H9 (cell line): ENCODE measurements around the gene LIN54. TPM values are rescaled to one million over a fixed set of nuclear protein-coding genes. Genes with fewer than 3 reads are reported as not detected.

Experiments
- DNase-seq: peaks from one replicate; pipeline ENCODE4 v3.0.0-alpha.2; 2017
- H2AFZ ChIP-seq: one replicate; pipeline ENCODE4 v1.6.1; 2013; ENCODE audit warnings: mild to moderate bottlenecking, low read length, control low read depth, moderate library complexity
- H2AK5ac ChIP-seq: 2 replicates; pipeline ENCODE4 v1.6.1; 2013; ENCODE audit warnings: low read length, control low read depth, mixed read lengths; ENCODE audit not compliant: insufficient read length
- H2BK120ac ChIP-seq: one replicate; pipeline ENCODE4 v1.6.1; 2013; ENCODE audit warnings: low read depth, mild to moderate bottlenecking, low read length, control low read depth, inconsistent platforms; ENCODE audit not compliant: poor library complexity, severe bottlenecking
- H2BK12ac ChIP-seq: 2 replicates; pipeline ENCODE4 v1.6.1; 2013; ENCODE audit warnings: low read length, control low read depth, mixed read lengths, low read depth; ENCODE audit not compliant: insufficient read length
- H2BK15ac ChIP-seq: 2 replicates; pipeline ENCODE4 v1.6.1; 2013; ENCODE audit warnings: low read depth, low read length, control low read depth
- H2BK20ac ChIP-seq: one replicate; pipeline ENCODE4 v1.6.1; 2013; ENCODE audit warnings: low read depth, mild to moderate bottlenecking, low read length, control low read depth, inconsistent platforms; ENCODE audit not compliant: poor library complexity, severe bottlenecking
- H2BK5ac ChIP-seq: 2 replicates; pipeline ENCODE4 v1.6.1; 2013; ENCODE audit warnings: low read length, control low read depth, mixed read lengths; ENCODE audit not compliant: insufficient read length
- H3K14ac ChIP-seq: 2 replicates; pipeline ENCODE4 v1.6.1; 2013; ENCODE audit warnings: low read length, control low read depth; ENCODE audit not compliant: insufficient read depth
- H3K18ac ChIP-seq: 2 replicates; pipeline ENCODE4 v1.6.1; 2013; ENCODE audit warnings: low read depth, mild to moderate bottlenecking, mixed read lengths, low read length, control low read depth; ENCODE audit not compliant: insufficient read length
- H3K23ac ChIP-seq: 2 replicates; pipeline ENCODE4 v1.6.1; 2013; ENCODE audit warnings: low read length, control low read depth, mixed read lengths, low read depth; ENCODE audit not compliant: insufficient read length
- H3K23me2 ChIP-seq: 2 replicates; pipeline ENCODE4 v1.6.1; 2013; ENCODE audit warnings: low read depth, mild to moderate bottlenecking, mixed read lengths, low read length, control low read depth; ENCODE audit not compliant: insufficient read length, poor library complexity, severe bottlenecking
- H3K27ac ChIP-seq: 2 replicates; pipeline ENCODE4 v1.5.1; 2013; ENCODE audit warnings: low read length, control low read depth, mixed read lengths, low read depth; ENCODE audit not compliant: insufficient read length
- H3K27me3 ChIP-seq: 2 replicates; pipeline ENCODE4 v1.6.1; 2013; ENCODE audit warnings: low read length, control low read depth, inconsistent platforms; ENCODE audit not compliant: insufficient read depth
- H3K4ac ChIP-seq: 2 replicates; pipeline ENCODE4 v1.6.1; 2013; ENCODE audit warnings: low read depth, mild to moderate bottlenecking, control low read depth, inconsistent platforms, low read length, moderate library complexity
- H3K4me1 ChIP-seq: 2 replicates; pipeline ENCODE4 v1.6.1; 2013; ENCODE audit warnings: low read length, control low read depth, inconsistent platforms; ENCODE audit not compliant: insufficient read depth
- H3K4me2 ChIP-seq: 2 replicates; pipeline ENCODE4 v1.6.1; 2013; ENCODE audit warnings: low read length, control low read depth, mixed read lengths; ENCODE audit not compliant: insufficient read length, insufficient read depth
- H3K56ac ChIP-seq: 2 replicates; pipeline ENCODE4 v1.6.1; 2013; ENCODE audit warnings: low read depth, mild to moderate bottlenecking, mixed read lengths, low read length, control low read depth; ENCODE audit not compliant: insufficient read length
- H3K79me1 ChIP-seq: 2 replicates; pipeline ENCODE4 v1.6.1; 2013; ENCODE audit warnings: low read depth, mild to moderate bottlenecking, moderate library complexity, low read length, control low read depth, inconsistent platforms; ENCODE audit not compliant: insufficient read depth, poor library complexity, severe bottlenecking
- H3K79me2 ChIP-seq: 2 replicates; pipeline ENCODE4 v1.6.1; 2013; ENCODE audit warnings: low read length, control low read depth, inconsistent platforms; ENCODE audit not compliant: insufficient read depth
- H3K9ac ChIP-seq: 2 replicates; pipeline ENCODE4 v1.6.1; 2013; ENCODE audit warnings: low read length, control low read depth, mixed read lengths; ENCODE audit not compliant: insufficient read length; ENCODE audit errors: extremely low read depth
- H3K9me3 ChIP-seq: one replicate; pipeline ENCODE4 v1.6.1; 2013; ENCODE audit warnings: low read depth, low read length, inconsistent platforms; ENCODE audit not compliant: control insufficient read depth
- H3T11ph ChIP-seq: one replicate; pipeline ENCODE4 v1.6.1; 2013; ENCODE audit warnings: mild to moderate bottlenecking, low read length, control low read depth, inconsistent platforms
- H4K20me1 ChIP-seq: one replicate; pipeline ENCODE4 v1.6.1; 2013; ENCODE audit not compliant: control insufficient read depth, insufficient read length, insufficient read depth
- H4K5ac ChIP-seq: 2 replicates; pipeline ENCODE4 v1.6.1; 2013; ENCODE audit warnings: low read depth, mild to moderate bottlenecking, mixed read lengths, low read length, control low read depth; ENCODE audit not compliant: insufficient read length
- H4K8ac ChIP-seq: replicated peaks from 2 replicates; pipeline ENCODE4 v1.6.1; 2013; ENCODE audit warnings: low read length, control low read depth, mixed read lengths, low read depth; ENCODE audit not compliant: insufficient read length
- H4K91ac ChIP-seq: 2 replicates; pipeline ENCODE4 v1.6.1; 2013; ENCODE audit warnings: low read depth, mild to moderate bottlenecking, moderate library complexity, mixed read lengths, low read length, control low read depth; ENCODE audit not compliant: insufficient read length
- H3K27ac Mint-ChIP-seq, 3 experiments: 2 replicates in 2 of 3; 3 replicates in 1 of 3; pipeline ENCODE4 v1.8.0; 2020 to 2021; ENCODE audit warnings: mixed read lengths in 3 of 3, mild to moderate bottlenecking in 1 of 3, moderate library complexity in 1 of 3
- H3K27me3 Mint-ChIP-seq: 2 replicates; pipeline ENCODE4 v1.8.0; 2021; ENCODE audit warnings: low read depth, mild to moderate bottlenecking, moderate library complexity, mixed read lengths
- H3K36me3 Mint-ChIP-seq, 3 experiments: 2 replicates in 2 of 3; 3 replicates in 1 of 3; pipeline ENCODE4 v1.8.0; 2020 to 2021; ENCODE audit warnings: low read depth in 3 of 3, mixed read lengths in 3 of 3; ENCODE audit not compliant: insufficient read depth in 1 of 3
- H3K4me1 Mint-ChIP-seq, 2 experiments: 2 replicates each; pipeline ENCODE4 v1.8.0; 2020; ENCODE audit warnings: mixed read lengths in 2 of 2
- H3K4me3 Mint-ChIP-seq, 2 experiments: 2 replicates in 1 of 2; 3 replicates in 1 of 2; pipeline ENCODE4 v1.8.0; 2020 to 2021; ENCODE audit warnings: mild to moderate bottlenecking in 2 of 2, mixed read lengths in 2 of 2, moderate library complexity in 1 of 2
- H3K9me3 Mint-ChIP-seq, 2 experiments: 2 replicates in 1 of 2; 3 replicates in 1 of 2; pipeline ENCODE4 v1.8.0; 2020; ENCODE audit warnings: mild to moderate bottlenecking in 2 of 2, mixed read lengths in 2 of 2, moderate library complexity in 1 of 2
- CTCF ChIP-seq: fragments of 200-600 bp; sonication (generic); conservative IDR thresholded peaks from 3 replicates; pipeline ENCODE4 v1.8.0; 2021; ENCODE audit warnings: antibody characterized with exemption, mild to moderate bottlenecking
- WGBS: extraction: QIAGEN DNeasy Blood & Tissue Kit; methylation state at CpG from one replicate; pipeline ENCODE4 v1.1.7; 2013; ENCODE audit warnings: missing lambda C conversion rate, low lambda C conversion rate, mixed read lengths; ENCODE audit not compliant: insufficient read length; ENCODE audit errors: extremely low coverage; 5-methylcytosine and 5-hydroxymethylcytosine counted together
- total RNA-seq: library from RNA; stranded (reverse); gene quantifications from 2 replicates; pipeline ENCODE4 v1.2.1, GENCODE V29; 2021

Gene LIN54
- total RNA-seq, 1 experiment from 2014 or later: 16.3 TPM

GRCh38 chr4:83046693-83047473, 36.3 kb upstream of the LIN54 start:
- Histone ChIP-seq H4K5ac (no peak overlapping the region), H3K4me2 (no peak overlapping the region), H3K9ac (no peak overlapping the region), H2BK120ac (no peak overlapping the region), H3K23me2 (no peaks in the 10 kb centered on the region), H3K23ac (no peak overlapping the region), H3K18ac (no peak overlapping the region), H4K91ac (no peak overlapping the region), H3K56ac (no peak overlapping the region), H2BK5ac (no peak overlapping the region), H4K20me1 (no peaks in the 10 kb centered on the region), H3K27me3 (no peaks in the 10 kb centered on the region), H3K9me3 (no peaks in the 10 kb centered on the region), H3K4ac (no peak overlapping the region), H3K79me2 (no peaks in the 10 kb centered on the region), H2BK12ac (no peak overlapping the region), H2AK5ac (no peak overlapping the region), H3K79me1 (no peaks in the 10 kb centered on the region), H2BK20ac (no peak overlapping the region), H4K8ac (no peak overlapping the region), H3T11ph (no peak overlapping the region), H3K27ac (no peak overlapping the region), H2BK15ac (no peak overlapping the region), H3K14ac (no peak overlapping the region), H3K4me1 (no peaks in the 10 kb centered on the region), H2AFZ (no peak overlapping the region)
- no CpG with 5 or more reads among the region's 8 CpGs for WGBS
- Mint-ChIP-seq H3K27me3 (no peaks in the 10 kb centered on the region), H3K4me1 (no peaks in the 10 kb centered on the region), H3K9me3 (no peaks in the 10 kb centered on the region), H3K36me3 (peaks cover 4 to 19% (median 15%) of the 10 kb centered on the region in 3 experiments; a peak in 5 of 7 replicates), H3K4me3 (no peak overlapping the region), H3K27ac (no peak overlapping the region)
- TF ChIP-seq CTCF: no peak
- no peak for DNase-seq
